Left forelimb (tissue), 1 donor: ENCODE measurements around the gene TCERG1L.

Source experiments
- DNase-seq: peaks from one replicate; pipeline ENCODE4 v3.0.0-alpha.2; 2018; ENCODE audit warnings: low spot score

Gene TCERG1L

DNA sequence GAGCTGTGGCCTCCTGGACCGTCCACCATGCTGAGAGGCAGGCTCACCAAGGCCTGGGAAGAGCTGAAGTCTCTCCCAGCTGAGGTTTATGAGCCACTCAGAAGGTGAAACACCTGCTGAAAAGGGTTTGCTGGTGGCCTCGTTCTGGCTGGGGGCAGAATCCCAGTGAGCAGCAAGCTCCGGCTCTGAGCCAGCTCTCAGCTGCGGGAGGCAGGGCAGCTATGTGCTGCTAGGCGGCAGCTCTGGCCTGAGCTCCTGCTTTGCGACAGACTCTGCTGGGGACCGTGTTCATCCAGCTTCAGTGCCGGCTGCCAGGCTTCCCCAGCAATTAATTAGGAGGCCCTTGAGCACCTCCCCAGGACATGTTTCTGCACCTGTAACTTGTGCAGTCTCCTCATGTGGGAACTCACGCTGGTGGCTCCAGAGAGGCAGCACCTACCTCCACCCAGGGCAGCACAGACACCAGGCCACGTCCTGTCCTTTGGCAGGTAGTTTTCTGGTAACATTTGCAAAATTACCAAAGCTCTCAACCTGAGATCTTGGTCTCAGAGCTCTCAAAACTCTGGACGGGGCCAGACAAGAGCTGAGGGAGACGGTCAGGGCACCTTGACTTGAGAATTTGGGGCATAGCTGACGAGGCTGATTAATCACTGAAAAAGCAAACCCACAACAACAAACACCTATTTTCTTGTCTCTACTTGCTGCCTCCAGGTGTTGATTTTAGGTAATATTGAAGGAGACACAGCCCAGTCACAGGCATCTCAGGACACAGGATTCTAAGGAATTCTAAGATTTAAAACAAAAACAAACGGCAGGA lies 185.0 kb downstream of the TCERG1L start:
- DNase-seq: no peak

DNA sequence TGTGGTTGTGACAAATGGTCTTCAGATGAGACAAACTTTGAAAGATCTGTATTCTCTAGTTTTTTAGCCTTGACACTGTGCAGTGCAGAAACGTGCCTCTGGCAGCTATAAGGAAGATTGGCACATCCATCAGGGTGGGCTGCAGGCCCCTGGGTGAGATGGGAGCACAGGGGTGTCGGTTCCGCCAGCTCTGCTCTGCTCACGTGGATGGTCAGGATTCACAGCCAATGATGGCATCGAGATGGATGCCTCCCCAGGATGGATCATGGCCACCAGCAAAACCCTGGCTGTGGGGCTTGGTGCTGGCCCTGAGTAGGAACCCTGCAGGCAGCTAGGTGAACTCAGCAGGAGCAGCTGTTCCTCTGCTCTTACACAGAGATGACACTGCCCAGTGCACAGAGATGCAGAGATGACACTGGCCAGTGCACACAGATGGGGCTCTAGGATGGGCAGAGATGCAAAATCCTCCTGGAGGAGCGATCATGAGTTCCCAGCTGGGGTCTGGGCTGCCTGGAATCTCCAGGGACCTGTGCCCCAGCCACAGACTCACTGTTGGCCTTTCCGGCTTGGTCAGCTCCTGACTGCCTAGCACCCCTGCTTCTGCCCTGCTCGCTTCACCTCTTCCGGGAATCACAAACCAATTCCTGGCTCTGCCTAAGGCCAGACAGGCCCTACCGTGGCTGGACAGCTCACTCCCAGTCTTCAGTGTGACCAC lies 185.9 kb downstream of the TCERG1L start:
- DNase-seq: no peak

DNA sequence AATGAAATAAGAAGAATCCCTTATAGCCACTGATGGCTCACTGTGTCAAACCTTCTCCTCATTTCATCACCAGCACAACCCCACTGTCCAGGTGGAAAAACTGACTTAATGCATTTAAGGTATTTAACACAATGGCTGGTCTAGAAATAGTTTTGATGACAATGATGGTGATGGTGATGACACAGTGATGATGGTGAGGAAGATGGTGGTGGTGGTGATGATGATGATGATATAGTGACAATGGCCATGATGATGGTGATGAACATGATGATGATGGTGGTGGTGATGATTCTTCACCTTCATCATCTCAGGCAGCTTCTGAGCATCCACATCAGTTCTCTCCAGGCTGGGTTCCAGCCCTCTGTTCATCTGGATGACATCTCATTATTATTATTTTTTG lies 186.6 kb downstream of the TCERG1L start:
- DNase-seq: no peak

DNA sequence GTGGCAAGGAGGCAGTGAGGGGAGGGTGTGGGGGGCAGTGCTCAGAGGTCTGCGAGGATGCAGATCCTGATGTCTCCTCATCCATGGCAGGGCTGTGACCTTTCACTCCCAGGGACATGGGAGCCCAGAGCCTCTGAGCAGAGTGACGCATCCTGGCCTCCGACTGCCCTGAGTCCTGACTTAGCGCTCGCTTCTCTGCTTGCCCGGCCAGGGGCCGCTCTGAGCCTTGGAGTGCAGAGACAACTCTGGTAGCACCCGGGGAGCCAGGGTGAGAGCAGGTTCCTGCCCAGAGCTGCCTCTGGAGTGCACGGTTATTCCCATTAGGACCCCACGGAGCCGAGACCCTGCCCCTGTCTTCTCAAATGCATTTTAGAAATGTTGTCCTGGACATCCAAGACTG lies 188.0 kb downstream of the TCERG1L start:
- DNase-seq: no peak

DNA sequence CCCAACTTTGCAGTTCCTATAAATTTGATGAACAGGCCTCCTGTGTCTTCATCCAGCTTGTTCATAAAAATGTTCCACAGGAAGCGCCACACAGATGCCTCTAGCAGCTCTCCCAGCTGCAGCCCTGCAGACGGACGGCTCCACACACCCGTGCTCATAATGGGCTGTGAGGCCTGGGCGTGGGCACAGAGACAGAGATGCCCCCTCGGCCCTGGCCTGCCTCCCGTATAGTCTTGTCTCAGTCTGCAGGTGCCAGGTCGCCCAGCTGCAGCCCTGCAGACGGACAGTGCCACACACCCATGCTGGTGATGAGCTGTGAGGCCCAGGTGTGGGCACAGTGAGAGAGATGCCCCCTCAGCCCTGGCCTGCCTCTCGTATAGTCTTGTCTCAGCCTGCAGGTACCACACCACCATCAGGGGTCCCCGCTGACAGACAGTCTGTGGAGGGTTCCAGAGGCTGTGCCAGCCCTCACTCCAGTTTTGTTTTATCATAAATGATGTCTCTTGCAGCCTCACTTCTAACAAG lies 189.9 kb downstream of the TCERG1L start:
- no peak for DNase-seq

DNA sequence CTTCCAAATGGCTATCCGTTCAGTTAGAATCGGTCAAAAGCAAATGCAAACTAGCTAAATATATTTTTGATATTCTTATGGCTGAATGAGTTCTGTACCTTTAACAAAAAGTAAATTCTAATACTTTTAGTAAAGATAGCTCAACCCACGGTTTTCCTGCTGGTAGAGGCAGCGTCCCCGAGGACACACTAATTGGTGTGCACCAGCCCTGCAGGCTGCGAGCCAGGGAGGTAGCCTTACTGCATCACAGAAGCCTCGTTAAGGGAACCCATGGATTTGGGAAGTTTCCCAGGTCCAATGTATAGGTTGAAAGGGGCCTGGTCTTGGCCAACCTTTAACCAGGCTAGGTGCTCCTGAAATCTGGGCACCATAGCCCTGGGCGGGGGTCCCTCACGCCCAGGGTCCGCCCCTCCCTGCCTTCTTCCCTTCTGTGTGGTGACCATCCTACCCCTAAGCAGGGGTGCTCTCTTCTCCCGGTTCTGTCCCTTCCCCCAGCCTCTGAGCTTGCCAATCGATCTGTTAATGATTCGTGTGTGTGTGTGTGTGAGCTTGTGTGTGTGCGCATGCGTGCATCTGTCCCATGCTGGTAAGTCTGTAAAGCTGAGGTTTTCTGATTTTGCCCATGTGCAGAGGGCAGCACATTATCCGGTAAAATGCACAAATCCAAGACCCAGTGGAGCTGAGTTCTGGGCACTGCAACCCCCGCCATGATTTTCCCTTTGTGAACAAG lies 191.7 kb downstream of the TCERG1L start:
- DNase-seq: no peak

DNA sequence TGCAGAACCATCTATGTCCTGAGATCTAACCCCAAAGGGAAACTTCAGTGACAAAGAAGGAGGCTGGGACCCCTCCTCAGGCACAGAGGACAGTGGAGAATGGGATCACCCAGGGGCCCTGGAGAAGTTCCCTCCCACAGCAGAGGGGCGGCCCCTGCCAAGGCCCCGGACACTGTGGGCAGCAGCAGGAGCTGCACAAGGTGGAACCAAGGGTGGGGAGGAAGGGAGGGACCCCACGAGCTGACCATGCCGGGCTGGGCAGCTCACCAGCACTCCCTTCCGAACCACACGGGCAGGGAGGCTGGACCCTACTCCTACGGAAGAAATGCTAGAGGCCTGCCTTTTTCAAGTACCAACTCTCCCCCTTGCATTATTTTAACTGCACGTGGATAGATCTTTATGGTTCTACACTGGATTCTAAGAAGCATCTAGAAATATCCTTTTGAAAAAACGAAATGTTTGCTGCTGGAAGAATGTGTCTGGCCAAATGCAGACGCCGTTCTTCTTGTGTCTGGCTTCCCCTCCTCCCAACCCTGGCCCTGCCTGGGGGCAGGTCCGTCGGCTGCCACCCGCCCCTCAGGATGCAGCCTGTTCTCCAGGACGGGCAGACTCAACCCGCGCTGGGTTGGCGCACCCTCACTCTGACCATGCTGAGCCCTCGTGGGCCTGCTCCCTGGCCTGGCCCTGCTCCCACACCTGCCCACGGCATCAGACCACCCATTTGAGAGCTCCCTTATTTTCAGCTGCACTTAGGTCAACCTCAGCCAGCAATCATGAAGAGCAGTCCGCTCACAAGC lies 193.9 kb downstream of the TCERG1L start:
- no peak for DNase-seq

DNA sequence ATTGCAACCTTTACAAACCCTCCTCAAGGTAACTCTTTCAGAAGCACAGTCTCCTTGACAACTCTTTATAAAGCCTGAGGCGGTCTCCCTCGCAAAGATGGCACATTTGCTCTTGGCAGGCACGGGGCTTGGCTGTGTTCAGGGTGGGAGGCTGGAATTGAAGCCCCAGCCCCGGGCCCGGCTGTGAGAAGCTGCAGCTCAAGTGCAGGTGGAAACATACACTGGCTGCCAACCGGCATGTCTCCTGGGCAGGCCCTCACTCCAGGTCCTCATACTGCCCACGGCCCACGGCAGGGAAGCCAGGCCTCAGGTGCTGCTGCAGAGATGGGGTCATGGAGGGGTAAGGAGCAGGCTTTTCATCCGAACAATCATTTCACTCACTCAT lies 194.5 kb downstream of the TCERG1L start:
- DNase-seq: no peak

DNA sequence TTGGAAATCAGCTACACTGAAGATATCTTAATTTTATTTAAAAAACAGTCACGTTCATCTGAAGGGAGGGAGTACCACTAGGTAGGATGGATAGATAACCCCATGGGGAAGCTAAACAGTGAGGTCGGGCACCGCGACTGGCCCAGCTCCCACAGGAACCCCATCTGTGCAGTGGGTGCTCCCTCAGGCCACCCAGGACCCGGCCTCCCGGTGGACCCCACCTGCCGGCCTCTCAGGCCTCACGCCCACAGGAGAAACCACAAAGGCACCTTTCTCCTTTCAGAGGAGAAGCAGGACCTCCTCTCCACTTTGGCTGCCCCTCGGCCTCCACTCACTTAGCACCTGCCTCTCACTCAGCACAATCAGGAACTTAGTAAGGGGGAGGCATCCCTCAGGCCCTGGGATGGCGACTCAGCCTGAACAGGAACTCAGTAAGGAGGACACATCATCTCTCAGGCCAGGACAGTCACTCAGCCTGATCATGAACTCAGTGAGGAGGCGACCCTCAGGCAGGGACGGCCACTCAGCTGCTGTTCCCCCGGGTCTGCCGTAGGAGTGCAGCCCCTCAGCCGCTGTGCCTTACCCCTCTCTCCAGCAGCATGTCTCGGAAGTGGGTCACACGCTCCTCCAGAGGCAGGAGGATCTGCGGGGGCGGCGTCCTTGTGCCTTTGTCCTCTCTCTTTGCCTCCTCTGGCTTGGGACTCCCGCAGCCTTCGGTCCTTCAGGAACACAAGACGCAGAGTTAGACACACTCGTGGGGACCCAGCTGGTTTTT lies 195.1 kb downstream of the TCERG1L start:
- DNase-seq: no peak

DNA sequence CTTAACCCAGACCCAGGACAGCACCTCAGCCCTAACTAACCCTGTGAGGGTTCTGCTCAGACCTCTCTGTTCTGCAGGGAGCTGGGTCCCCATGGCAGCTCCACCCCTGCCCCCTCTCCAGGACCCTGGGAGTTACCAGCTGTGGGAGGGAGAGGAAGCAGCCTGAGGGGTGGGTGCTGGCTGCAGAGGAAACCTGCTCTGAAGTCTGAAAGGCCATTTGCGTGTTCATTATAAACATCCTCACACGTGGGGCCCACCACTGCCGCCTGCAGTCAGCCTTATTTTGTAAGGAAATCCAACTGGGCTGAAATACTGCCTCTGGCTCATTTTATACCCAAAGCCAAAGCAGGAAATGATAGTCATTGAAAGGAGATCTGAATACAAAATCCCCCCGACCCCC lies 195.7 kb downstream of the TCERG1L start:
- DNase-seq: no peak

DNA sequence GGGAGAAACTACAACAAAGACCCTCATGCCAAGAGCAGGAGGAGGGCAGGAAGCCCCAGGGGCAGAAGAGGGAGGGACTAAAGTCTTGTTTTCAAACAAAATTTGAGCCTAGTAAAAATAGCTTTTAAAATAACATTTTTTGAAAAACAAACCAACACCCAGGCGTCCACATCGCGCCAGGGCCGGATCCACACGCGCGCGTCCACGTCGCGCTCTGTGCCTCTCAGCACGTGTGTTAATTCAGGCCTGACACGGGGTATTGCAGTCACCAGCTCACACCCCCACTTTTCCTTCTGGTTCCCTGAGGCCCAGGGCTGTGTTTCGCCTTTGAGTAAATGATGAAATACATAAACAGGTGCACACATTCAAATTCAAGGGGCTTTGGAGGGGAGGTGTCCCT lies 196.2 kb downstream of the TCERG1L start:
- no peak for DNase-seq

DNA sequence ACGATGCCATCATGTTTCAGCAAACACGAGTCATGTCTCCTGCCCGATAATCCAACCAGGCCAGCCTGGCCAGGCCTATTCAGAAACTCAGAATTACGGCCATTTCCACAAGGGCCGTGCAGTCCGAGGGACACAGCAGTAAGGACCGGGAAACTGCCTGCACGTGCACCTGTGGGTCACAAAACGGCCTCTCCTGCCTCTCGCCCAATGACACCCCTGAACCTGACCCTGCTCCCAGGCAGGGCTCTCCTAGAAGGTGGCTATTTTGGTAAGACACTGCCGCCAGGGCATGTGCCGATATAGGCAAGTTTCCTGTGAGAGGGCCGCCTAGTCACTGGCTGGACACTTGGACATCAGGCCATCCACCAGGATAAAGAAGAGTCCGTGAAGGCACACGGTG lies 196.7 kb downstream of the TCERG1L start:
- no peak for DNase-seq

DNA sequence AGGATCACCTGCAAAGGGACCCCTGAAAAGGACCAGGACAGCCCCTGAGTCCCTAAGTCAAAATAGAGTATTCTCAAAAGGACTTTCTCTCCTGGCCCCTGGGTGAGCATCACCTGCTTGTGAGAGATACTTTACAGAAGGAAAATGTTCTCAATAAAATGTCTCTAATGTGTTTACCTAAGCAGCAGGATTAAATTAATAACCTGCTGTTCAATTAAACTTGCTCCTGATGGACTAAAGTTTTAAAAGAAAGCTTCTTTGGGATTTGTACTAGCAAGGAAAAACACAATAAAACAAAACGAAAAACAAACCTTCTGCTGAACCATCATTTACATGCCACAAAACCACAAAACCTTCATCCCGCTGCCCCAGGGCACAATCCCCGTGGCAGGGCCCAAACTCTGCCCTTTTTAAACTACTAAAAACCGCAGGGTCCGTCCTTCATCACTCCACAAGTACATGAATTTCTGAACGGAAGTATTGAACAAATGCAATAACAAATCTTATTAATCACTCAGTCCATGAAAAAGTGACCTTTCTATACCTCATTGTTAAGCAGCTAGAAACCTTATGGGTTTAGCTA lies 197.7 kb downstream of the TCERG1L start:
- no peak for DNase-seq

DNA sequence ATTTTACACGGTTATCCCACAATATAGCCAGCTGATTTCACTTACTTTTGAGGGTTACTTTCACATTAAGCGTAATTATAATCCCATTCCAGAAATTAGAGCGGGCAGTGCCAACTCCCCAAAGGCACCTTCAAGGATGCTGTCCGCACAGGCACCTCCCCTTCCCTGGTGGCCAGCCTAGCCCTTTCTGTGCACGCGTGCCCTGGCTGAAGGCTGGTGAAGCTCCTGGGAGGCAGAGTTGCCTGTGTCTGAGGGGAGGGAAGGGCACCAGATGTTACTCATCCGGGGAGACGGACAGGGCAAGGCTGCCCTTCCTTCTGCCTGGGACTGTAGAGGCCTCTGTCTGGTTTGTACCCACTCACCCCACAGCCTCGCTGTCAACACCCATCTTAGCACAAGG lies 198.4 kb downstream of the TCERG1L start:
- DNase-seq: no peak

DNA sequence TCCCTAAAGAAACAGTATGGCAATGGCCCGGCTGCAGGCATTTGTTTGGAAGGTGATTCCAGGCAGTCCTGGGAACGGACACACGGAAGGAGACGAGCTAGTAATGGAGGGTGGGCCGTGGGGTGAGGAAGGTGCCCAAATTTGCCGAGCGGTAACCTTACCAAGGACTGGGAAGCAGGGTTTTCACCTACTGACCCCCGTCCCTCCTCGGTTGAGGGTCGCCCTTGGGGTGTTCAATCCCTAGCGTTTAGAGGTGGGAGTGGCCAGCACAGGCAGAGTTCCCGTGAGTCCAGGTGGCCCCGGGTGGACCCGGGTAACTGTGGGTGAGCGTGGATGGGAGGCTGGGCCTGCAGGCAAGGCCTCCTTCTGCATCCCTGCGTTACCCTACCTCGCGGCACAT lies 198.8 kb downstream of the TCERG1L start:
- DNase-seq: no peak

DNA sequence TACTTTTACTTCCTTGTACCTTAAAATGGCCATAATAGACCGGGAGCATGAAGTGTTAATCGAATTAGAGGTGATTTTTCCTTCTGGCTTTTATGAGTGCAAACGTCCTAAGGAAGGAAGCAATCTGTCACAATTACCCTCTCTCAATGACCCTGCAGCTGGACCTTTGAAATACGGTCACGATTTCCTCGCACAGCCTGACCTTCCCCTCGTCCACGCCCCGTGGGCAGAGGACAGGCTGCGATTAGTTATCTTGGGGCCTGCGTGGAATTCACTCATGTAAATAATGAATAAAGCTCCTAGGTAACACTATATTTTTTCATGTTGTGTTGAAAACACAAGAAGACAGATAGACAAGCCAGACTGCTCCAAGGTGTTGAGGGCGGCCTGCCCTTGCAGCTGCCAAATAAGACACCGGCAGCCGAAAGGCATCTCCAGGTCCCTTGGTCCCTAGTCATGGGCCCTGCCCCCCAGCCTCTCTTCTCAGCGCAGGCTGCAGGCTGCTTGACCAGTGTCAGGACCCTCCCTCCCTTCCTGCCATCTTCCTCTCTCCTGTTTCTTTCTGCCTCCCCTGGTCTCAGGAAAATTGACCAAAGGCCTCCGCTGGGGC lies 199.9 kb downstream of the TCERG1L start:
- DNase-seq: no peak

DNA sequence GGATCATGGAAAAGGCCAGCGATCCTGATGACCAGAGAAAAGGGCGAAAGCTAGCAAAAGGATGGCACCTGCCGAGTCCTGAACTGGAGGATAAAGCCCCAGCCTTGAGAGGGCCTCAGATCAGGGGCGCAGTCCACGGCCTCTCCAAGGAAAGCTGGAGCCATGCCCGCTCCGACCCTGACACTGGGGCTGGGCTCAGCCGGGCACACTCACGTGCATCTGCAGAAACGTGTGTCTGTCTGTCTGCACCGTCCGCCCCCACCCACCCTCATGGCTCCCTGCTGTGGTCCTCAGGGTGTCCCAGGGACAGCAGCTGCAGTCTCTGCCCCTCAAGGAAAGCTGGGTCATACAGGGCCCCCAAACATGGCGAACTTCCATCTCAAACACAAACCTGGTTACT lies 200.5 kb downstream of the TCERG1L start:
- DNase-seq: no peak

DNA sequence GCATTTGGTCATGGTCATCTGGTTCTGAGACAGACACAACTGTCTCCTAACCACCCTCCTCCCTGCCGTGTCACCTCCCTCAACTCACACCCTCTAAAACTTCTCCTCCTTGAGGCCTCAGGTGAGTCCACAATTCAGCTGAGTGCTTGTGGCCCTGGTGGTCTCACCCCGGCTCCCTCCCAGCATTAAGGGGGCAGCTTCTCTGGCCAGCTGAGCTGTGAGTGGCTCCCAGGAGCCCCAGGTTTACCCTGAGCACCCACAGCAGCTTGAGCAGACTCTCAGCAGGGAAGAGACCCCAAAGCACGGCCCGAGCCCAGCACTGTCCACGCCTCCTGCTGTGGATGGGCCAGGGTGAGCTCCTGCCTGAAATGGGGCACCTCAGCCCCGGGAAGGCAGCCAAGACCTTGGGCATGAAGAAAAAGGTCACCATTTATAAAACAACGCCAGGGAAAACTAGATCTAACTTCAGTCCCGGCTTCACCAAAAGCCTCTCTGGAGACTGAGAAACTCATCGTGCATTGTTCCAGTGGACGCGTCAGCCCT lies 201.2 kb downstream of the TCERG1L start:
- no peak for DNase-seq

DNA sequence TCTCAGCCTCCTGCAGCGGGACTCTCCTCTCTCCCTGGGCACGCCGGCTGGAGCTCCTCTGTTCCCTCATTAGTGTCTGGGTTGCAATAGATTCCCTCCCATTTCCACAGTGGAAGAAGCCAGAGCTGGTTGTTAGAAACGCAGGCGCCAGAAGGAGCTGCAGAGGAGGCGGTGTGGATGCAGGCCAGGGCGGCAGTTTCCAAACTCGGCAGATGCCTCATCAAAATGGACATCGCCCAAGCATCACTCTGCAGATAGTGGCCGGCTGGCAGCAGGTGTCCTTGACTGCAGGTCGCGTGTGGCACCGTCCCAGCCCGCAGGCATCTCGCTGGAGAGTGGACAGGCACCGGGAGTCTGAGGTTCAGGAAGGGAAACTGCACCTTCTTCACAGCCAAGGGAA lies 201.8 kb downstream of the TCERG1L start:
- DNase-seq: no peak

DNA sequence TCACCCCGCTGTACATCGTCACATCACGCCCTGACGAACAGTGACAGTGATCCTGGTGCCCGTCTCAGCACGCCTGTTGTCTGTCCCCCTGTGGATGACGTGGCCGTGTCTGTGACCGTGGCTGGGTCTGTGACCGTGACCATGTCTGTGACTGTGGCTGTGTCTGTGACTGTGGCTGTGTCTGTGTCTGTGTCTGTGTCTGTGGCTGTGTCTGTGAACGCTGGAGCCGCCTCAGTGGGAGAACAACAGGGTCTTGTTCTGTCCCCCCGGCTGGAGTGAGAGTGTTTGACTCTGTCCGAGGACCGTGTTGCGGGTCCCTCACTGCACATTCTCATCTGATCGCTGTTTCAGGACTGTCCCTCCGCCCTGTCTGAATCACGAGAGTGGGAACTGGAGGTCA lies 202.2 kb downstream of the TCERG1L start:
- no peak for DNase-seq
